ENCODE results near the gene PEX7. TPM values are rescaled to one million over a fixed set of nuclear protein-coding genes. Genes with fewer than 3 reads are reported as not detected.

PEX7 gene
- total RNA-seq, 1 donor from 2014 or later, result 5.6 TPM

- TF ChIP-seq CTCF (IDR thresholded peaks at IDR 0.05), result no peak
- DNase-seq (no peak), ATAC-seq (no peak)
- H3K27me3 ChIP-seq, result no peaks in the 10 kb centered on the region
- intact Hi-C loops (cut with DNase I), result no loop called here
- H3K27ac ChIP-seq, result peak overlapping the region; percentile 45
- no peaks in the 10 kb centered on the region for H3K36me3 ChIP-seq
- H3K4me1 ChIP-seq, result peaks cover 75% of the 10 kb centered on the region
- H3K4me3 ChIP-seq, result no peak overlapping the region
- H3K9me3 ChIP-seq, result no peaks in the 10 kb centered on the region
Measured at GRCh38 chr6:136783021-136783420, 39.4 kb upstream of the PEX7 start.

GRCh38 chr6:136783495-136784270 is 38.7 kb upstream of the PEX7 start:
- DNase-seq (peak; percentile 69), ATAC-seq (peak; percentile 89)
- Histone ChIP-seq H3K27me3 (no peaks in the 10 kb centered on the region), H3K27ac (peak overlapping the region; percentile 68), H3K4me1 (peaks cover 81% of the 10 kb centered on the region), H3K9me3 (no peaks in the 10 kb centered on the region), H3K36me3 (no peaks in the 10 kb centered on the region), H3K4me3 (peak overlapping the region; percentile 39)
- intact Hi-C loops (cut with DNase I), result no loop called here
- no peak for TF ChIP-seq CTCF (IDR thresholded peaks at IDR 0.05)

- Histone ChIP-seq H3K9me3 (no peaks in the 10 kb centered on the region), H3K27ac (peak overlapping the region; percentile 68), H3K4me3 (peak overlapping the region; percentile 39), H3K27me3 (no peaks in the 10 kb centered on the region), H3K36me3 (no peaks in the 10 kb centered on the region), H3K4me1 (peaks cover 81% of the 10 kb centered on the region)
- ATAC-seq, result no peak
- intact Hi-C loops (cut with DNase I), result no loop called here
- TF ChIP-seq CTCF (IDR thresholded peaks at IDR 0.05), result no peak
- DNase-seq, result no peak
Measured at GRCh38 chr6:136784271-136784664, 38.1 kb upstream of the PEX7 start.

GRCh38 chr6:136784910-136785746 is 37.3 kb upstream of the PEX7 start:
- peaks cover 73% of the 10 kb centered on the region for H3K4me1 ChIP-seq
- no peaks in the 10 kb centered on the region for H3K27me3 ChIP-seq
- intact Hi-C loops (cut with DNase I), result no loop called here
- ATAC-seq (peak; percentile 88), DNase-seq (peak; percentile 80)
- H3K36me3 ChIP-seq, result no peaks in the 10 kb centered on the region
- TF ChIP-seq CTCF (IDR thresholded peaks at IDR 0.05), result no peak
- H3K9me3 ChIP-seq, result no peaks in the 10 kb centered on the region
- H3K4me3 ChIP-seq, result peak overlapping the region; percentile 39
- H3K27ac ChIP-seq, result peak overlapping the region; percentile 68

GRCh38 chr6:136786658-136787057 is 35.7 kb upstream of the PEX7 start:
- intact Hi-C loops (cut with DNase I), result no loop called here
- Histone ChIP-seq H3K9me3 (no peaks in the 10 kb centered on the region), H3K27me3 (no peaks in the 10 kb centered on the region), H3K4me1 (peaks cover 64% of the 10 kb centered on the region), H3K36me3 (no peaks in the 10 kb centered on the region), H3K27ac (peak overlapping the region; percentile 63), H3K4me3 (no peak overlapping the region)
- ATAC-seq (no peak), DNase-seq (no peak)
- TF ChIP-seq CTCF (IDR thresholded peaks at IDR 0.05), result no peak
